GM23338 (cell line): ENCODE results near the gene CENPA. TPM values are rescaled to one million over a fixed set of nuclear protein-coding genes. Genes with fewer than 3 reads are reported as not detected.

Source experiments
- ATAC-seq: fragments of 200-7000 bp; cut with Tn5 transposase; 3 replicates; pipeline ENCODE4 v1.9.1; 2020
- DNase-seq: peaks from one replicate; pipeline ENCODE4 v3.0.0-alpha.2; 2015; ENCODE audit warnings: low spot score
- H2AFZ ChIP-seq: fragments of 200-600 bp; sonication (generic); 2 replicates; pipeline ENCODE4 v1.8.0; 2016; ENCODE audit warnings: antibody characterized with exemption, mild to moderate bottlenecking, moderate library complexity
- H3F3A ChIP-seq: fragments of 200-600 bp; sonication (generic); replicated peaks from 2 replicates; pipeline ENCODE4 v1.8.0; 2017; ENCODE audit warnings: antibody characterized with exemption, mixed run types, low read depth
- H3K27ac ChIP-seq: fragments of 200-600 bp; sonication (generic); 2 replicates; pipeline ENCODE4 v1.6.1; 2016; ENCODE audit warnings: low read depth
- H3K27me3 ChIP-seq: fragments of 200-600 bp; sonication (generic); 2 replicates; pipeline ENCODE4 v1.8.0; 2016; ENCODE audit warnings: mild to moderate bottlenecking, mixed run types, moderate library complexity; ENCODE audit not compliant: insufficient read depth
- H3K36me3 ChIP-seq: fragments of 200-600 bp; sonication (generic); 2 replicates; pipeline ENCODE4 v1.8.0; 2016; ENCODE audit warnings: mild to moderate bottlenecking; ENCODE audit not compliant: insufficient read depth
- H3K4me1 ChIP-seq: fragments of 200-600 bp; sonication (generic); 2 replicates; pipeline ENCODE4 v1.8.0; 2016; ENCODE audit warnings: mild to moderate bottlenecking, moderate library complexity; ENCODE audit not compliant: insufficient read depth
- H3K4me2 ChIP-seq: fragments of 200-600 bp; sonication (generic); 2 replicates; pipeline ENCODE4 v1.7.1; 2017; ENCODE audit warnings: mixed run types
- H3K4me3 ChIP-seq: fragments of 200-600 bp; sonication (generic); 2 replicates; pipeline ENCODE4 v1.6.1; 2016; ENCODE audit warnings: mixed run types
- H3K79me2 ChIP-seq: fragments of 200-600 bp; sonication (generic); replicated peaks from 2 replicates; pipeline ENCODE4 v1.8.0; 2017; ENCODE audit warnings: mild to moderate bottlenecking; ENCODE audit not compliant: insufficient read depth
- H3K9me2 ChIP-seq: fragments of 200-600 bp; sonication (generic); 2 replicates; pipeline ENCODE4 v1.8.0; 2017; ENCODE audit not compliant: insufficient read depth
- H4K20me1 ChIP-seq: fragments of 200-600 bp; sonication (generic); replicated peaks from 2 replicates; pipeline ENCODE4 v1.8.0; 2017; ENCODE audit warnings: mild to moderate bottlenecking; ENCODE audit not compliant: insufficient read depth
- H3K27ac Mint-ChIP-seq: 2 replicates; pipeline ENCODE4 v1.8.0; 2020; ENCODE audit warnings: inconsistent platforms, mild to moderate bottlenecking, moderate library complexity, mixed read lengths
- H3K27me3 Mint-ChIP-seq: 3 replicates; pipeline ENCODE4 v1.8.0; 2022; ENCODE audit warnings: low read depth, mild to moderate bottlenecking, moderate library complexity, mixed read lengths, inconsistent platforms; ENCODE audit not compliant: insufficient read depth, poor library complexity
- H3K36me3 Mint-ChIP-seq: 3 replicates; pipeline ENCODE4 v1.8.0; 2021; ENCODE audit warnings: low read depth, mild to moderate bottlenecking, inconsistent platforms, moderate library complexity, mixed read lengths
- H3K4me1 Mint-ChIP-seq: 3 replicates; pipeline ENCODE4 v1.8.0; 2020; ENCODE audit warnings: mild to moderate bottlenecking, inconsistent platforms, mixed read lengths
- H3K4me3 Mint-ChIP-seq: 3 replicates; pipeline ENCODE4 v1.8.0; 2021; ENCODE audit warnings: moderate library complexity, mild to moderate bottlenecking, inconsistent platforms, mixed read lengths
- H3K9me3 Mint-ChIP-seq: 3 replicates; pipeline ENCODE4 v1.8.0; 2020; ENCODE audit warnings: moderate library complexity, mild to moderate bottlenecking, inconsistent platforms, mixed read lengths
- JUNB ChIP-seq: IDR thresholded peaks from one replicate; pipeline ENCODE4 v1.6.1; 2016; ENCODE audit warnings: antibody characterized with exemption; ENCODE audit not compliant: unreplicated experiment
- ZNF114 ChIP-seq: fragments of 250-450 bp; sonication (Bioruptor Pico); IDR thresholded peaks from 2 replicates; pipeline ENCODE4 v1.5.0; 2020; ENCODE audit warnings: mild to moderate bottlenecking, moderate library complexity
- ZNF331 ChIP-seq: fragments of 250-450 bp; sonication (Bioruptor Pico); IDR thresholded peaks from 2 replicates; pipeline ENCODE4 v1.5.0; 2020; ENCODE audit warnings: low read depth, mild to moderate bottlenecking, moderate library complexity
- polyA plus RNA-seq: library from polyadenylated mRNA; unstranded; fragments of >200 nt; fragmentation: Nextera tagmentation; extraction: Ambion mirVana; gene quantifications from 2 replicates; pipeline ENCODE4 v1.2.1, GENCODE V29; 2016
- total RNA-seq: library from RNA; depleted of rRNA; stranded (reverse); fragments of >200 nt; shearing (Covaris generic); gene quantifications from 2 replicates; pipeline ENCODE4 v1.2.3, GENCODE V29; 2014
- TF ChIP-seq, protein P1 (sequence below): fragments of 250-450 bp; sonication (Bioruptor Pico); IDR thresholded peaks from 2 replicates; pipeline ENCODE4 v1.5.0; 2020; ENCODE audit warnings: mild to moderate bottlenecking, moderate library complexity
- TF ChIP-seq, protein P2 (sequence below): IDR thresholded peaks from one replicate; pipeline ENCODE4 v1.6.1; 2018; ENCODE audit warnings: antibody characterized with exemption; ENCODE audit not compliant: unreplicated experiment

CENPA gene
- total and polyA plus RNA-seq, 2 experiments from 2014 or later, result 16.8 to 24.2 TPM

DNA sequence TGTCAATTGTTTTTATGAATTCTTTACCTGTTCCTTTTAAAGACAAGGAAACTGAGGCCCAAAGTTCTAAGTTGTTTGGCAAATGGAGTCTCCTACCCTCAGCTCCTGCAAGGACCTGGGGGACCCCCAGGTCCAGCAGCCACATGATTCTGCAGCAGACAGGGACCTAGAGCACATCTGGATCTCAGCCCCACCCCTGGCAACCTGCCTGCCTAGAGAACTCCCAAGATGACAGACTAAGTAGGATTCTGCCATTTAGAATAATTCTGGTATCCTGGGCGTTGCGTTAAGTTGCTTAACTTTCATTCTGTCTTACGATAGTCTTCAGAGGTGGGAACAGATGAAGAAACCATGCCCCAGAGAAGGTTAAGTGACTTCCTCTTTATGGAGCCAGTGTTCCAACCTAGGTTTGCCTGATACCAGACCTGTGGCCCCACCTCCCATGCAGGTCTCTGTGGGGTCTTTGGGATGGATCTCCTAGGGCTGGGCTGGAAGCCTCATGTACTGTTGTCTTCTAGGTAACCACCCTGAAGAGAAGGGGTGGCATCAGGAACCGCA lies 5.6 kb upstream of the CENPA start (continued):
- TF ChIP-seq, protein P1, sequence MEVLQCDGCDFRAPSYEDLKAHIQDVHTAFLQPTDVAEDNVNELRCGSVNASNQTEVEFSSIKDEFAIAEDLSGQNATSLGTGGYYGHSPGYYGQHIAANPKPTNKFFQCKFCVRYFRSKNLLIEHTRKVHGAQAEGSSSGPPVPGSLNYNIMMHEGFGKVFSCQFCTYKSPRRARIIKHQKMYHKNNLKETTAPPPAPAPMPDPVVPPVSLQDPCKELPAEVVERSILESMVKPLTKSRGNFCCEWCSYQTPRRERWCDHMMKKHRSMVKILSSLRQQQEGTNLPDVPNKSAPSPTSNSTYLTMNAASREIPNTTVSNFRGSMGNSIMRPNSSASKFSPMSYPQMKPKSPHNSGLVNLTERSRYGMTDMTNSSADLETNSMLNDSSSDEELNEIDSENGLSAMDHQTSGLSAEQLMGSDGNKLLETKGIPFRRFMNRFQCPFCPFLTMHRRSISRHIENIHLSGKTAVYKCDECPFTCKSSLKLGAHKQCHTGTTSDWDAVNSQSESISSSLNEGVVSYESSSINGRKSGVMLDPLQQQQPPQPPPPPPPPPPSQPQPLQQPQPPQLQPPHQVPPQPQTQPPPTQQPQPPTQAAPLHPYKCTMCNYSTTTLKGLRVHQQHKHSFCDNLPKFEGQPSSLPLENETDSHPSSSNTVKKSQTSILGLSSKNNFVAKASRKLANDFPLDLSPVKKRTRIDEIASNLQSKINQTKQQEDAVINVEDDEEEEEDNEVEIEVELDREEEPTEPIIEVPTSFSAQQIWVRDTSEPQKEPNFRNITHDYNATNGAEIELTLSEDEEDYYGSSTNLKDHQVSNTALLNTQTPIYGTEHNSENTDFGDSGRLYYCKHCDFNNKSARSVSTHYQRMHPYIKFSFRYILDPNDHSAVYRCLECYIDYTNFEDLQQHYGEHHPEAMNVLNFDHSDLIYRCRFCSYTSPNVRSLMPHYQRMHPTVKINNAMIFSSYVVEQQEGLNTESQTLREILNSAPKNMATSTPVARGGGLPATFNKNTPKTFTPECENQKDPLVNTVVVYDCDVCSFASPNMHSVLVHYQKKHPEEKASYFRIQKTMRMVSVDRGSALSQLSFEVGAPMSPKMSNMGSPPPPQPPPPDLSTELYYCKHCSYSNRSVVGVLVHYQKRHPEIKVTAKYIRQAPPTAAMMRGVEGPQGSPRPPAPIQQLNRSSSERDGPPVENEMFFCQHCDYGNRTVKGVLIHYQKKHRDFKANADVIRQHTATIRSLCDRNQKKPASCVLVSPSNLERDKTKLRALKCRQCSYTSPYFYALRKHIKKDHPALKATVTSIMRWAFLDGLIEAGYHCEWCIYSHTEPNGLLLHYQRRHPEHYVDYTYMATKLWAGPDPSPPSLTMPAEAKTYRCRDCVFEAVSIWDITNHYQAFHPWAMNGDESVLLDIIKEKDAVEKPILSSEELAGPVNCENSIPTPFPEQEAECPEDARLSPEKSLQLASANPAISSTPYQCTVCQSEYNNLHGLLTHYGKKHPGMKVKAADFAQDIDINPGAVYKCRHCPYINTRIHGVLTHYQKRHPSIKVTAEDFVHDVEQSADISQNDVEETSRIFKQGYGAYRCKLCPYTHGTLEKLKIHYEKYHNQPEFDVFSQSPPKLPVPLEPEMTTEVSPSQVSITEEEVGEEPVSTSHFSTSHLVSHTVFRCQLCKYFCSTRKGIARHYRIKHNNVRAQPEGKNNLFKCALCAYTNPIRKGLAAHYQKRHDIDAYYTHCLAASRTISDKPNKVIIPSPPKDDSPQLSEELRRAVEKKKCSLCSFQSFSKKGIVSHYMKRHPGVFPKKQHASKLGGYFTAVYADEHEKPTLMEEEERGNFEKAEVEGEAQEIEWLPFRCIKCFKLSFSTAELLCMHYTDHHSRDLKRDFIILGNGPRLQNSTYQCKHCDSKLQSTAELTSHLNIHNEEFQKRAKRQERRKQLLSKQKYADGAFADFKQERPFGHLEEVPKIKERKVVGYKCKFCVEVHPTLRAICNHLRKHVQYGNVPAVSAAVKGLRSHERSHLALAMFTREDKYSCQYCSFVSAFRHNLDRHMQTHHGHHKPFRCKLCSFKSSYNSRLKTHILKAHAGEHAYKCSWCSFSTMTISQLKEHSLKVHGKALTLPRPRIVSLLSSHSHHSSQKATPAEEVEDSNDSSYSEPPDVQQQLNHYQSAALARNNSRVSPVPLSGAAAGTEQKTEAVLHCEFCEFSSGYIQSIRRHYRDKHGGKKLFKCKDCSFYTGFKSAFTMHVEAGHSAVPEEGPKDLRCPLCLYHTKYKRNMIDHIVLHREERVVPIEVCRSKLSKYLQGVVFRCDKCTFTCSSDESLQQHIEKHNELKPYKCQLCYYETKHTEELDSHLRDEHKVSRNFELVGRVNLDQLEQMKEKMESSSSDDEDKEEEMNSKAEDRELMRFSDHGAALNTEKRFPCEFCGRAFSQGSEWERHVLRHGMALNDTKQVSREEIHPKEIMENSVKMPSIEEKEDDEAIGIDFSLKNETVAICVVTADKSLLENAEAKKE, result no peak
- TF ChIP-seq JUNB, result no peak

GRCh38 chr2:26782876-26783704 lies 2.8 kb upstream of the CENPA start:
- Histone ChIP-seq H3K9me2 (no peaks in the 10 kb centered on the region), H3K4me3 (no peak overlapping the region), H3F3A (no peaks in the 10 kb centered on the region; the same call in 1 of the 2 replicates), H3K27me3 (0 out of 2 replicates have a peak, but pooled peaks cover 4% of the 10 kb centered on the region), H3K4me2 (no peak overlapping the region), H4K20me1 (peaks cover 6% of the 10 kb centered on the region; the same call in 1 of the 2 replicates), H2AFZ (no peak overlapping the region), H3K79me2 (peaks cover 11% of the 10 kb centered on the region; the same call in 1 of the 2 replicates), H3K36me3 (no peaks in the 10 kb centered on the region), H3K4me1 (no peaks in the 10 kb centered on the region), H3K27ac (no peak overlapping the region)
- Mint-ChIP-seq H3K9me3 (no peaks in the 10 kb centered on the region; the same call in 2 of the 3 replicates), H3K27ac (no peak overlapping the region), H3K27me3 (peaks cover 8% of the 10 kb centered on the region), H3K36me3 (peaks cover 6% of the 10 kb centered on the region; the same call in 2 of the 3 replicates), H3K4me1 (peaks cover 9% of the 10 kb centered on the region), H3K4me3 (no peak overlapping the region)
- ATAC-seq, result no peak
- no peak for DNase-seq
- TF ChIP-seq ZNF114 (CRISPR knock-in tag) (no peak), ZNF331 (CRISPR knock-in tag) (no peak)
- TF ChIP-seq, protein P2, sequence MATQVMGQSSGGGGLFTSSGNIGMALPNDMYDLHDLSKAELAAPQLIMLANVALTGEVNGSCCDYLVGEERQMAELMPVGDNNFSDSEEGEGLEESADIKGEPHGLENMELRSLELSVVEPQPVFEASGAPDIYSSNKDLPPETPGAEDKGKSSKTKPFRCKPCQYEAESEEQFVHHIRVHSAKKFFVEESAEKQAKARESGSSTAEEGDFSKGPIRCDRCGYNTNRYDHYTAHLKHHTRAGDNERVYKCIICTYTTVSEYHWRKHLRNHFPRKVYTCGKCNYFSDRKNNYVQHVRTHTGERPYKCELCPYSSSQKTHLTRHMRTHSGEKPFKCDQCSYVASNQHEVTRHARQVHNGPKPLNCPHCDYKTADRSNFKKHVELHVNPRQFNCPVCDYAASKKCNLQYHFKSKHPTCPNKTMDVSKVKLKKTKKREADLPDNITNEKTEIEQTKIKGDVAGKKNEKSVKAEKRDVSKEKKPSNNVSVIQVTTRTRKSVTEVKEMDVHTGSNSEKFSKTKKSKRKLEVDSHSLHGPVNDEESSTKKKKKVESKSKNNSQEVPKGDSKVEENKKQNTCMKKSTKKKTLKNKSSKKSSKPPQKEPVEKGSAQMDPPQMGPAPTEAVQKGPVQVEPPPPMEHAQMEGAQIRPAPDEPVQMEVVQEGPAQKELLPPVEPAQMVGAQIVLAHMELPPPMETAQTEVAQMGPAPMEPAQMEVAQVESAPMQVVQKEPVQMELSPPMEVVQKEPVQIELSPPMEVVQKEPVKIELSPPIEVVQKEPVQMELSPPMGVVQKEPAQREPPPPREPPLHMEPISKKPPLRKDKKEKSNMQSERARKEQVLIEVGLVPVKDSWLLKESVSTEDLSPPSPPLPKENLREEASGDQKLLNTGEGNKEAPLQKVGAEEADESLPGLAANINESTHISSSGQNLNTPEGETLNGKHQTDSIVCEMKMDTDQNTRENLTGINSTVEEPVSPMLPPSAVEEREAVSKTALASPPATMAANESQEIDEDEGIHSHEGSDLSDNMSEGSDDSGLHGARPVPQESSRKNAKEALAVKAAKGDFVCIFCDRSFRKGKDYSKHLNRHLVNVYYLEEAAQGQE, result no peak
